NCI-H1930 (cell line): ENCODE data around the gene SHANK3.

ENCODE experiments used
- DNase-seq, 2 experiments: peaks; one replicate each; lab custom pipeline; 2025; lab: John Stamatoyannopoulos, UW

SHANK3 gene

GRCh38 chr22:50699756-50700386 is 27.2 kb downstream of the SHANK3 start:
- no peak for DNase-seq

- DNase-seq = no peak
These were observed 27.9 kb downstream of the SHANK3 start for GRCh38 chr22:50700387-50701075.

GRCh38 chr22:50701076-50701419 is 28.4 kb downstream of the SHANK3 start:
- DNase-seq = no peak

DNA sequence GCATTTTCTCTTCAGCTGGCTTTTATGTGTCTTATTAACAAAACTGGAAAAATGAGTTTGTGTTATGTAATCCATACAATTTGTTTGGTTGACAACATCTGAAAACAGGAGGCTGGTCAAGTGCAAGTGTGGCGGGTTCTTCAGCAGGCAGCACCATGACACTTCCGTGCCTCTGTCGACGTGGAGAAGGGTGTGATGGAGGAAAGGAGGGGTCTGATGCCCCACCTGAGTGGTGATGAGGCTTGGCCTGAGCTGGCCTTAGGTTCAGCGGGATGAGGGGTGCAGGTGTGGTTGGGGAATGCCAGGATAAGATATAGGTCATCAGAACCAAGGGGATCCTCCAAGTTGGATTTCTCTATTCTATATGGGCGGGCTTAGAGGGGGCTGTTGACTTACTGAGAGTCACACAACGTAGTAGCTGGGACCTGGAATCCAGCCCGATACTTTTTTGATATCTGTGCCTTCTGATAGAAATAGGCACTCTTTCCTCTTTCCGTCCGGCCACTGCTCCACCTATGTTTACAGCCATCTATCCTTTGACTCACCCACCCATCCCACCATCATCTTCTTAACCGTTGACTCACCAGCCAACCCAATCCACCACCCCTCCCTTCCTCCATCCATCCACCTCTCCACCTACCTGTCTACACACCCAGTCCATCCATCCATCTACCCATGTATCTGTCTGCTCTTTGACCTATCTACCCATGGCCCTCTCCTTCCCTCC is 29.0 kb downstream of the SHANK3 start:
- no peak for DNase-seq

DNA sequence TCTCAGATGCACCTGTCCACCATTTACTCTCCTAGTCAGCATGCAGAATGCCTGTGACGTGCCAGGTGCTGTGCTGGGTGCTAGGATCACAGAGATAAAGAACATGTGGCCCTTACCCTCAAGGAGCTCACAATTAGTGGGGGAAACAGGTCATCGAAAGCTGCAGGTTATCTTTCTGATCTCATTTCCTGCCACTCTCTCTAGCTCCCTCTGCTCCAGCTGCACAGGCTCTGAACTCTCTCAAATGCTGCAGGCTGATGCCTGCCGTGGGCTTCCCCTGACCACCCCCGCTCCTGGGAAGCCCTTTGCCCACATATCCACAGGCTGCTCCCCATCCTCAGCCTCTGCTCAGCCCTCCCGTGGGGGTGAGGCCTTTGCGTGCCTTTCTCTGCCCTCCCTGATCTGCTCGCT is 29.6 kb downstream of the SHANK3 start:
- no peak for DNase-seq

DNA sequence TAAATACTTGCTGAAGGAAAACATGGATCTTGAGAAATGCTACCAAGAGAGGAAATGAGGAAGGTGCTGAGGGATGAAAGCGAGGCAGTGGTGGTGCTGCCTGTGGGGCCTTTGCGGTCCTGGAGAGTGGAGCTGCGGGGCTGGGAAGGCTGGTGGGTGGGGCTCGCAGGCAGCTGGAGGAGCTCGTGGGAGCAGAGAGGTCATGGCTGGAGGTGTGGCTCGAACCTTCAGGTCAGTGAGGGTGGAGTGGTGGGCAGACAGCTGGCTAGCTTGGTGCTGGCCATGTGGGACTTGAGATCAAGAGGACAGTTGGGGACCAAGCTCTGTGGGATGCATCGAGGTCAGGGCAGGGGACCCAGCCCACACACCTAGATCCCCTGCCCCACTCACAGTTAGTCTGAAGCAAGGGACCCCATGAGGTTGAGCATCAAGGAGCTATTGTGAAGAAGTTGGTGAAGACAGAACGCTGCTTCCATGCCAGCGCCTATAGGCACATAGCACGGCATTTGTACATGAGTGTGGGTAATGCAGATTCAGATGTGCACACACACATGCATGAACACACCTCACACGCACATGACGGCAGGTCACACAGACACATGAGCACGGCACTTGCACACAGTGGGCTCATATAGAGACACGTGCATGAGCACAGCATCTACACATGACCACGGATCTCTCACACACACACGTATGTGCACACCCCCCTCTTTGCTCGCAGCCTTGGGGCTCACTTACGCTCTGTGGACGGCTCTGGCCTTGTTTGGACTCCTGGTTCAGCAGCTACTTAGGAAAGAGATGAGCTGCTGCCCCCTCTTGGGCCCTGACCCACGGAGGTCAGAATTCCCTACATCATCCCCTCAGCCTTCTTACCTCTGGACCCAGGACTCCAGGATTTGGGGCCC is 30.4 kb downstream of the SHANK3 start:
- no peak for DNase-seq

DNA sequence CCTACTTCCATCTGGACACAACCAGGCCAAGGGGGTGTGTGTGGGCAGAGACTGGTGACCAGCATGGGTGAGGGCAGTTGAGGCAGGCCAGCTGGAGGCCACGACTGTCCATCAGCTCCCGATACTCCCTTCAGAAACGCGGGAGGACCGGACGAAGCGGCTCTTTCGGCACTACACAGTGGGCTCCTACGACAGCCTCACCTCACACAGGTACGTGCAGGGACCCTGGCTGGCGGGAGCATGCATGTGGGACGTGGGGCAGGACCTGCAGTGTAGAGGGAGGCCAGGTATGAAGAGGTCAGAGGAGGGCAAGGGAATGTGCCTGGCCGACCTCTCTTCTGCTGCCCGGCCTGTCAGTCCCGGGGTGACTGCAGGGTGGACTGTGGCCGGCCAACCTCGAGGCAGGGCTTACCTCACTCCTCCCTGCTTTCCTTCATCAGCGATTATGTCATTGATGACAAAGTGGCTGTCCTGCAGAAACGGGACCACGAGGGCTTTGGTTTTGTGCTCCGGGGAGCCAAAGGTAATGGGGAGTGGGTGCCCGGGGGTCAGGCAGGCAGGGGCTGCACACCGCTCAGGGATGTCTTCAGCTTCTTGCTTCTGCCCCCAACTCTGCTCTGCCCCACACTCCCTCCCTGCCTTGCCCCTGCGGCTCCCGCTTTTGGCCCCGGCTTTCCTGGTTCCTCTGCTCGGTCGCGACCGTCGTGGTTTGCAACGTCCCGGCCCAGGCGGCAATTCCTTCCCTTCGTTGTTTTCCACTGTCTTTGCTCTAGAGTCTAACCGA is 31.3 kb downstream of the SHANK3 start:
- no peak for DNase-seq

GRCh38 chr22:50704510-50705218 is 32.0 kb downstream of the SHANK3 start:
- no peak for DNase-seq

DNA sequence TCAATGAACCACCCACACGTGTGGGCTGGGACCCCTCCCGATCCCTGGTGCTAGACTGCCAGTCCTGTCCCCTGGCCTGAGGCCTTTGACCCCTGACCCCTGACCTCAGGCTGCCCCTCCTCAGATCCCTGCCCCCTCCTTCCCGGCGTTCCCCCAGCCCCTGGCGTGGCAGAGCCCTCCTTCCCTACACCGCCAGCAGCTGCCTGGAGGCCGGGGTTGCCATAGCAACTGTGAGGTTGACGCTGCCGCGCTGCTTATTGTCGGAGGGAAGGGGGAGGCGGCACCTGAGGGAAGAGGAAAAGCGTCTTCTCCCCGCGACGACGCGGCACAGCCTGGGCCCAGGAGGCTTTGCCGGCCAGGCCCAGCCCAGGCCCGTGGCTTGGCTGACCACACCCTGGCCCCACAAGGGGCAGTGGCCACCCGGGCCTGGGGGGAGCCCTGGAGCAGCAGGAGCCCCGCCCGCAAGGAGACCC is 32.6 kb downstream of the SHANK3 start:
- peak; percentile 70 to 81 for DNase-seq

- no peak for DNase-seq
These were observed 33.3 kb downstream of the SHANK3 start for GRCh38 chr22:50705851-50706351.

GRCh38 chr22:50706481-50707125 is 34.0 kb downstream of the SHANK3 start:
- no peak for DNase-seq

GRCh38 chr22:50708474-50708873 is 35.9 kb downstream of the SHANK3 start:
- no peak for DNase-seq

- no peak for DNase-seq
These were observed 36.4 kb downstream of the SHANK3 start for GRCh38 chr22:50708996-50709395.

DNA sequence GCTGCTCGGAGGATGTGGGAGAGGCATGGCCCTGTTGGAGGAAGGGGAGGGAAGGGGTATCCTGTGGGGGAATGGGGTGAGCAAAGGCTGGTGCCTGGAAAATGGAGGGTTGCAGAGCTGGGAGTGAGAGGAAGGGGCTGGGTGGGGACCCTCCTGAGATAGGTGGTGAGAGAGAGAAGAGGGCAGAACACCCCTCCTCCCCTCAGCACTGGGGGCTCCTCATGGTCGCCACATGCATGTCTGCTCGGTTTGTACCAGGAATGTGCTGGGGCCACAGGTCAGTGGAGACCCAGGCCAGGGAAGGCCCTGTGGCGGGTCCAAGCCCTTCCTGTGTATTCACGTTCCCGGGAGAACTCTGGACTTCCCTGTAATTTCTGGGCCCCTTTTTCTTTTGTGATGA is 37.6 kb downstream of the SHANK3 start:
- DNase-seq = no peak

GRCh38 chr22:50710886-50711285 is 38.3 kb downstream of the SHANK3 start:
- no peak for DNase-seq

DNA sequence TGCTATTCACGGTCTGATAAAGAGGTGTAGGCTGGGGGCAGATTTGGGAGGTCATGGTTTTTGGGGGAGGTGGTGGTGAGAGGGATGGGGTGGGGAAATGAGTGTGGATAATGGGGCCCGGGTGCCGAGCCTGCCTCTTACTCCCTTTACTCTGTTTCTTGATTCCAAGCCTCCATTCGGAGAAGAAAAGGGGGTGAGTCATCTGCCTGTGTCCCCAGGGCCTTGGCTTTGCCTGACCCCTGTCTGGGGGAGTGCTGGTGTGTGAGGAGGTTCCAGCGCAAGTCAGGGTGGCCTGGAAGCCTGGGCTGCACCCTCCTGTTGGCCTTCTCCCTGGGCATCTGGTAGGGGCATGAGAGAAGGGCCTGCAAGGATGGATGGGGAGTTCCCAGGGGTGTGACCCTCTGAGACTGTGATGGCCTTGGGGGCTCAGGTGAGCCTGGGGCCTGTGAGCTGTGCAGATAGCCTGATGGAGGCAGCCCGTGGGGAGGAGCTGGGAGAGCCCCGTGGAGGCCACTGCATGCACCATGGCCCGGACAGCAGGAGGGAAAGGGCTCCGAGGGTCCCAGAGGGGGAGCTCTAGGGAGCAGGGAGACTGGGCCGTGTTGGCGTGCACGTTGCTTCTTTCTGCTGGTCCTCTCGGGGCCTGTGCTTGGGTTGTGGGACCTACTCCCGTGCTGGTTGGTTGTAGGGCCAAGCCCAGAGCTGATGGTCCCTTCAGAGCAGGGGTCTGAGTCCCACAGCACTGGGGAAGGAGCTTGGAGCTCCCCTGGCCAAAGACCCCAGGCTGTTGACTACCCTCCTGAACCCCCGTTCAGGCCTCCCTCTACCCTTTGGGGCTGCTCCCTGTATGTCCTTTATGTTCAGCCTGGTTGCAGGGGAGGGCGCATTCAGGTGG is 39.1 kb downstream of the SHANK3 start:
- DNase-seq = no peak

DNA sequence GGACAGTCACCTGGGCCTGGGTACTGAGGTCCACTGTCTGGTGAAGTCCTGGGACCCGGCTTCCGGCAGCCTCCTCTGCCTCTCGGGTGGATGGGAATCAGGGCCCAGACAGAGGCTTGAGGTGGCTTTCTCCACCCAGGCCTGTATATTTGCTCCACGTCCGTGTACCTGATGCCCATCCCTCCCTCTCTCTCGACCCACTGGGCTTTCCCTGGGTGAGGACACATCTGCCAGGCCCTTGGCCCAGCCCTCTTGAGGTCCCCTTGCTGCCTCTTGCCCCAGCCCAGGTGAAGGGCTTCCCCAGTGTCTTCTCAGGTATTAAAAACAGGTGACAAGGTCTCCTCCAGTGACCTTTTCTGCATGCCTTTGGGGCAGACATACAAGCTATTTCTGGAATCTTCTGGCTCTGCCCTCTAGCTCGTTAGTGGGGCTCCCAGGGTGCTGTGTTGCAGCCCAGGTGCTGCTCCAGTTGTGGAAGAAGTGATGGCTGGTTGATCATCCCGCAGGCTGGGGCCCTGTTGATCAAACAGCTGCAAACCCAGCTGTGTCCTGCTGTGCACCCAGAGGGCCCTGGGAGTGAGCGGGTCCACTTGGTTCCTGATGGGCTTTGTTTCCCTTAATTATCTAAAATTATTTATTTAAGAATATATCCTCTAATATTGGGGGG is 39.9 kb downstream of the SHANK3 start:
- no peak for DNase-seq

DNA sequence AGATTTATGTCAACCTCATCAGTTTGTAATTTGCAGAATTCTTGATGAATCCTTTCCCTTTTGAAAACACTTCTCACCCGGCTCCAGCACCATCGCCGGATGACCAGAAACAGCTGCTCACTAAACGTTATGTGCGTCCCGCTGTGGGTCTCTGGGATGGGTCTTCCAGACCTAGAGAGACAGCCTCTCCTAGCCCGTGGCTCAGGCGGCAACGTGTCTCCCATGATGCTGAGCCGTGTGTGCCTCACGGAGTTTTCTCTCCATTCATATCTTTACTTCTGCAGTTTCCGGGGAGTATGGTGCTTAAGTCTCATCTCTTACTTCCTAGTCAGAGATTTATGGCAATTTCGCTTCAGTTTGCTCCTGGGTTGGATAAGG is 40.4 kb downstream of the SHANK3 start:
- DNase-seq = no peak
